ENCODE measurements around the gene PCAT6. TPM values are rescaled to one million over a fixed set of nuclear protein-coding genes. Genes with fewer than 3 reads are reported as not detected.
"Not testable (repeated sequence)": the region's sequence is repeated elsewhere in the genome, so short reads cannot be mapped to it uniquely, and the experiment has no call there.

The PCAT6 gene
- total RNA-seq, 6 experiments from 2014 or later = 1.7 to 4.0 (median 1.8) TPM

DNA sequence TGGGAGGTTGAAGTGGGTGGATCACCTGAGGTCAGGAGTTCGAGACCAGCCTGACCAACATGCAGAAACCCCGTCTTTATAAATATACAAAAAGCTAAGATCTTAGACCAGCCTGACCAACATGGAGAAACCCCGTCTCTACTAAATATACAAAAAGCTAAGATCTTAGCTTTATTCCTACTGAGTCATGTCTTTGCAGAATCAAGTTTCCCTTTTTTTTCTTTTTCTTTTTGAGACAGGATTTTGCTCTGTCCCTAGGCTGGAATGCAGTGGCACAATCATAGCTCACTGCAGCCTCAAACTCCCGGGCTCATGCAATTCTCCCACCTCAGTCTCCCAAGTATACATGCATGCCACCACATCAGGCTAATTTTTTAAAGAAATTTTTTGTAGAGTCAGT lies 23.9 kb upstream of the PCAT6 start:
- Mint-ChIP-seq H3K27me3 (ENCODE audit: insufficient read depth) (no peaks in the 10 kb centered on the region), H3K4me3 (no peak overlapping the region), H3K4me1 (ENCODE audit: low read depth) (peaks cover 17% of the 10 kb centered on the region), H3K9me3 (no peaks in the 10 kb centered on the region), H3K27ac (no peak overlapping the region), H3K36me3 (ENCODE audit: low read depth) (no peaks in the 10 kb centered on the region)
- DNase-seq = no peak
- TF ChIP-seq CTCF (IDR thresholded peaks at IDR 0.05) = no peak

GRCh38 chr1:202788800-202789199 lies 22.0 kb upstream of the PCAT6 start:
- no peaks in the 10 kb centered on the region for H3K9me3 Mint-ChIP-seq
- DNase-seq = no peak
- H3K27ac Mint-ChIP-seq = no peak overlapping the region
- H3K4me3 Mint-ChIP-seq = no peak overlapping the region
- H3K36me3 Mint-ChIP-seq (ENCODE audit: low read depth) = no peaks in the 10 kb centered on the region
- H3K27me3 Mint-ChIP-seq (ENCODE audit: insufficient read depth) = no peaks in the 10 kb centered on the region
- peaks cover 22% of the 10 kb centered on the region for H3K4me1 Mint-ChIP-seq (ENCODE audit: low read depth)
- no peak for TF ChIP-seq CTCF (IDR thresholded peaks at IDR 0.05)

DNA sequence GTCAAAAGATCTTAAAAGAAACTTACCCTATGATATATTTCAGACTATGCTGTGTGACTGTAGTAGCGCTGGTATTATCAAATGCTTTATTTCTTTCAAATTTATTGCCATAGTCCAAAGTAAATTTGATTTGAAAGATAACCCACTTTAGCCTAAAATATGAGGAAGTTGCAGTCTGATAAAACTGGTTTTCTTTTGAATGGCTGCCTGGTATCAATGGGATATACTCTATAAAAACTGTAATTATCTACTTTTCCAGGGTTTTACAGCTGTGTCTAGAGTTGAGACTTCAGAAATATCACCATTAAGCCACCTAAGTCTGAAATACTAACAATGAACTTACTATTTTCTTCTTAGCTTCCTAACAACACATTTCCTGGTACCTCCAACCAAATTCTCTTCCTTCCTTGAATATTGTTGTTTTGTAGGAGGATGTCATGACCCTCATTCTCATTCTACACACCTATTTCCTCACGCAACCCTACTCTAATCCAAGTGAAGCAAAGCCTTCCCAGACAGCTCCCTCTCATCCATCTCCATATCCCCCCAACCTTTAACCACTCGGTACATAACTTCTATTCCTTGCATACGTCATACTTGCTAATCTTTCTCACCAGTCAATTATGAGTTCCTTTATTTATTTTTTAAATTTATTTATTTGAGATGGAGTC lies 19.5 kb upstream of the PCAT6 start:
- H3K4me3 Mint-ChIP-seq = no peak overlapping the region
- no peak for DNase-seq
- H3K9me3 Mint-ChIP-seq = no peaks in the 10 kb centered on the region
- H3K27me3 Mint-ChIP-seq (ENCODE audit: insufficient read depth) = no peaks in the 10 kb centered on the region
- no peaks in the 10 kb centered on the region for H3K36me3 Mint-ChIP-seq (ENCODE audit: low read depth)
- H3K4me1 Mint-ChIP-seq (ENCODE audit: low read depth) = peaks cover 17% of the 10 kb centered on the region
- TF ChIP-seq CTCF (IDR thresholded peaks at IDR 0.05) = no peak
- no peak overlapping the region for H3K27ac Mint-ChIP-seq

- no peaks in the 10 kb centered on the region for H3K9me3 Mint-ChIP-seq
- DNase-seq = peak; percentile 32
- H3K27me3 Mint-ChIP-seq (ENCODE audit: insufficient read depth) = no peaks in the 10 kb centered on the region
- peaks cover 13% of the 10 kb centered on the region for H3K4me1 Mint-ChIP-seq (ENCODE audit: low read depth)
- H3K27ac Mint-ChIP-seq = peak overlapping the region; percentile 47
- no peak for TF ChIP-seq CTCF (IDR thresholded peaks at IDR 0.05)
- no peaks in the 10 kb centered on the region for H3K36me3 Mint-ChIP-seq (ENCODE audit: low read depth)
- H3K4me3 Mint-ChIP-seq = no peak overlapping the region
Observed at GRCh38 chr1:202794051-202794740, 16.6 kb upstream of the PCAT6 start.

- not testable (repeated sequence) for H3K36me3 Mint-ChIP-seq (ENCODE audit: low read depth); H3K27me3 Mint-ChIP-seq (ENCODE audit: insufficient read depth); DNase-seq; H3K27ac Mint-ChIP-seq; H3K9me3 Mint-ChIP-seq; H3K4me3 Mint-ChIP-seq
- peaks cover 13% of the 10 kb centered on the region for H3K4me1 Mint-ChIP-seq (ENCODE audit: low read depth)
Observed at GRCh38 chr1:202794931-202795330, 15.8 kb upstream of the PCAT6 start.

DNA sequence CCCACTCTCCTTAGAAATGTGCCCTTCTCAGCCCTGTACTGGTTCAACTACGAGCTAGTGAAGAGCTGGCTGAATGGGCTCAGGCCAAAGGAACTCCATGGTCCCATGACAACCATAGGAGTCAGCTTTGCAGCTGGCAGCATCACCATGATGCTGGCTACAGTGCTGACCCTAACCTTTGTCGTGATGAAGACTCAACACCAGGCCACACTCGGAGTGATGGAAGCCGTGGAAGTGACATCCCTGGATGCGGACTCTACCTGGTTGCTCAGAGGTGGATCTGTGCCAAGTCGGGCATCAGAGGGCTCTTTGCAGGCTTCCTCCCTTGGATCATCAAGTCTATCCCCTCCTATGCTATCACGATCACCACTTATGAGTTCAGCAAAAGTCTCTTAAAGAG lies 14.1 kb upstream of the PCAT6 start:
- Mint-ChIP-seq H3K9me3 (no peaks in the 10 kb centered on the region), H3K4me3 (no peak overlapping the region), H3K4me1 (ENCODE audit: low read depth) (peaks cover 26% of the 10 kb centered on the region), H3K27ac (no peak overlapping the region), H3K36me3 (ENCODE audit: low read depth) (no peaks in the 10 kb centered on the region), H3K27me3 (ENCODE audit: insufficient read depth) (no peaks in the 10 kb centered on the region)
- DNase-seq = no peak
- TF ChIP-seq CTCF (IDR thresholded peaks at IDR 0.05) = no peak
